T-helper 1 cell treated with Interleukin-12 subunit alpha and Interleukin-12 subunit beta and Interleukin-4 antibody, amounts not matched to agents 30 μg/mL and 1 μg/mL, for 36 hours (primary cell): ENCODE measurements around the gene ZBTB18.

ENCODE experiments used
- H3K27ac Mint-ChIP-seq: one replicate; pipeline ENCODE4 v1.8.0; 2021; ENCODE audit warnings: mild to moderate bottlenecking, mixed read lengths
- H3K27me3 Mint-ChIP-seq: one replicate; pipeline ENCODE4 v1.8.0; 2021; ENCODE audit warnings: low read depth, mixed read lengths
- H3K36me3 Mint-ChIP-seq: one replicate; pipeline ENCODE4 v1.8.0; 2021; ENCODE audit warnings: low read depth, mixed read lengths
- H3K4me1 Mint-ChIP-seq: one replicate; pipeline ENCODE4 v1.8.0; 2021; ENCODE audit warnings: low read depth, mixed read lengths
- H3K4me3 Mint-ChIP-seq: one replicate; pipeline ENCODE4 v1.8.0; 2021; ENCODE audit warnings: mild to moderate bottlenecking, moderate library complexity, mixed read lengths
- H3K9me3 Mint-ChIP-seq: one replicate; pipeline ENCODE4 v1.8.0; 2021; ENCODE audit warnings: mixed read lengths

The ZBTB18 gene

DNA sequence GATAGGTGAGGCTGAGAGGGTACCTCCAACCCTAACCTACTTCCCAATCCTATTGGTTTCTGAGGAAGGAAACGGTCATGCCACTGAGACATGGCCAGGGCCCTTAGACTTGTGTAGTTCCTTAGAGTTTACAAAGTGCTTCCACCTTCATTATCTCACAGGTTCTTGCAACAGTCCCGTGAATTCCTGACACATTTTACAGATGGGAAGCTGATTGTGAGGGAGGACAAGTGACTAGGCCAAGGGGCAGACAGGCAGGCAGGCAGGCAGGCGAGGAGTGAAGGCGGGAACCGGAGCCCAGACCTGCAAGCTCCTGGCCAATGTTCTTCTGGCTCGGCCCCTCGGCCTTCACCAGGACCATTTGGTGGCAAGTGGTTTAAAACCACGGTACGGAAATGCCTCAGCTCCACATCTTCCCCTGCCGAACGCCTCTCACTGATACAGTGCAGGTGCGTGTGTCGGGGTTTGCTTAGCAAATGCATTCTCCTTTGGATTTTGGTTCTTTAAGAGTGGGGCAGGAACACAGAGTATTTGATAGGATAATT lies 45.1 kb downstream of the ZBTB18 start:
- H3K9me3 Mint-ChIP-seq = no peaks in the 10 kb centered on the region
- no peaks in the 10 kb centered on the region for H3K36me3 Mint-ChIP-seq
- H3K27me3 Mint-ChIP-seq = peaks cover 9% of the 10 kb centered on the region
- peaks cover 4% of the 10 kb centered on the region for H3K4me1 Mint-ChIP-seq
- H3K27ac Mint-ChIP-seq = no peak overlapping the region
- H3K4me3 Mint-ChIP-seq = no peak overlapping the region

- Mint-ChIP-seq H3K36me3 (no peaks in the 10 kb centered on the region), H3K27me3 (peaks cover 14% of the 10 kb centered on the region), H3K27ac (no peak overlapping the region), H3K9me3 (no peaks in the 10 kb centered on the region), H3K4me3 (no peak overlapping the region), H3K4me1 (peaks cover 4% of the 10 kb centered on the region)
Measured at GRCh38 chr1:244096691-244097090, 45.6 kb downstream of the ZBTB18 start.

- H3K36me3 Mint-ChIP-seq = no peaks in the 10 kb centered on the region
- H3K9me3 Mint-ChIP-seq = no peaks in the 10 kb centered on the region
- peaks cover 4% of the 10 kb centered on the region for H3K4me1 Mint-ChIP-seq
- H3K27ac Mint-ChIP-seq = no peak overlapping the region
- no peak overlapping the region for H3K4me3 Mint-ChIP-seq
- H3K27me3 Mint-ChIP-seq = peaks cover 15% of the 10 kb centered on the region
Measured at GRCh38 chr1:244097523-244098405, 46.7 kb downstream of the ZBTB18 start.

DNA sequence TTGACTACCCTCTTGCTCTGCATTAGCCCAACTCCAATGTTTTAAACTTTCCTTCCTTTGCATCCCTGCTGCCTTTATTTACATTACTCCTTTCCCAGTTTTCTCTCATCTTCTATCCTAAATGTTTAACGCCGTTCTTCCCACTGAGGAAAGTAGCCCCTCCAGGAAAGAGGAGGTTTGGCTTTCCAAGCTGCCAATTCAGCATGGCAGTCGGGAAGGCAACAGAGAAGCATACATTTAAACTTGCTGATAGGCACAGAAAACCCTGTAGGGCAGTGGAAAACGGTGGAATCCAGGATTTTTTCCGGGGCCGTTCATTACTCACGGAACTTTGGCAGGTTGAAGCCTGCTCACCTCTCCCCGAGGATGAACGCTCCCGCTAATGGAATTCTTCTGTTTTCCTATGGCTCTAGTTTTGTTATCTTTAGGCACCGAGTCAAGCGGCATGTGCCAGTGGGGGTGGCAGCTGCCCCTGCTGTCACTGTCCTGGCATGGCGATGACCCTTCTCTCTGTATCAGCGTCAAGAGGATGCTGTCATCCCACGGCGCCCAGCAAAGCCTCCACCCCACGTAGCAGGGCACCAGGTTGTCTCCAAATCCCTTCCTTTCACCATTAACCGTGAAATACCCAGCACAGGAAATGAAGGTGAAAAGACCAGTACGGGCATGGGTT lies 48.3 kb downstream of the ZBTB18 start:
- H3K27ac Mint-ChIP-seq = no peak overlapping the region
- H3K4me1 Mint-ChIP-seq = peaks cover 4% of the 10 kb centered on the region
- H3K9me3 Mint-ChIP-seq = no peaks in the 10 kb centered on the region
- peaks cover 12% of the 10 kb centered on the region for H3K27me3 Mint-ChIP-seq
- no peaks in the 10 kb centered on the region for H3K36me3 Mint-ChIP-seq
- no peak overlapping the region for H3K4me3 Mint-ChIP-seq

GRCh38 chr1:244100276-244100675 lies 49.2 kb downstream of the ZBTB18 start:
- peaks cover 12% of the 10 kb centered on the region for H3K27me3 Mint-ChIP-seq
- no peak overlapping the region for H3K27ac Mint-ChIP-seq
- peaks cover 4% of the 10 kb centered on the region for H3K4me1 Mint-ChIP-seq
- H3K36me3 Mint-ChIP-seq = no peaks in the 10 kb centered on the region
- no peaks in the 10 kb centered on the region for H3K9me3 Mint-ChIP-seq
- H3K4me3 Mint-ChIP-seq = no peak overlapping the region

DNA sequence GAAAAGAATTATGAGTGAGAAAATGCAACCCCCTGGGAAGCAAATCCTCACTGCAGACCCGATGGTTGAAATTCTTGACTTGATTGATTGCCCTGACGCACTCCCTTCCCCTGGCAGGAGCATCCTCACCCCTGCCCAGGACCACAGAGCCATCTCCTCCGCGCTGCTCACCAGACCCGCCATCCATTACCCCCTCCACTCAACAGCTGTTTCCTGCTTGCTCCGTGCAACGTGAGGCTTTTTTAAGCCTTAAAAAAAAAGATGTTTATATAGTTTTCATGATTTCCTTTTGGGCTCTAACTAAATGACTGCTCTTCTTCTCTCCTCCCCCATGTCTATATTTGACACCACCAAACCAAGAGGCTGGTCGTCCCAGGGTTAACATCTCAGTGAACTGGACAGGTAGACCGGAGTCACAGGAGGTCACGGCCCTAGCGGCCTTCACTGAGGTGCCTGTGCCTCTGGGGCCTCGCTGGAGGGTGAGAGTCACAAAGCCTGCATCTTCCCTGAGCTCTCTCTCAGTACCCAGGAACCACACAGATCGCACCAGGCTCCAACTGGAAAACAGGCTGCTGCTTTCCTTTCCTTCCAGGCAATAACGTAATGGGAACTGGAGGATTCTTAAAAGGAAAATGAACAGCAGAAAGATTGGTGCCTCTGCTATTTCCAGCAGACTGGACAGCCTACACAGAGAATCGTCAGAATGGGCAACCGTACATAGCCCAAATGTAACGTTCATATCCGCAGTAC lies 49.8 kb downstream of the ZBTB18 start:
- H3K27me3 Mint-ChIP-seq = peaks cover 12% of the 10 kb centered on the region
- no peak overlapping the region for H3K27ac Mint-ChIP-seq
- peaks cover 4% of the 10 kb centered on the region for H3K4me1 Mint-ChIP-seq
- no peaks in the 10 kb centered on the region for H3K36me3 Mint-ChIP-seq
- H3K9me3 Mint-ChIP-seq = no peaks in the 10 kb centered on the region
- no peak overlapping the region for H3K4me3 Mint-ChIP-seq

- no peak overlapping the region for H3K4me3 Mint-ChIP-seq
- H3K9me3 Mint-ChIP-seq = no peaks in the 10 kb centered on the region
- no peak overlapping the region for H3K27ac Mint-ChIP-seq
Measured at GRCh38 chr1:244102046-244102445, 51.0 kb downstream of the ZBTB18 start.

GRCh38 chr1:244102468-244102867 lies 51.4 kb downstream of the ZBTB18 start:
- H3K4me3 Mint-ChIP-seq = no peak overlapping the region
- H3K4me1 Mint-ChIP-seq = peaks cover 4% of the 10 kb centered on the region
- H3K9me3 Mint-ChIP-seq = no peaks in the 10 kb centered on the region
- no peak overlapping the region for H3K27ac Mint-ChIP-seq
- no peaks in the 10 kb centered on the region for H3K36me3 Mint-ChIP-seq
- peaks cover 12% of the 10 kb centered on the region for H3K27me3 Mint-ChIP-seq

More at GRCh38 chr1:244102046-244102445, 51.0 kb downstream of the ZBTB18 start:
- Mint-ChIP-seq H3K36me3 (no peaks in the 10 kb centered on the region), H3K27me3 (peaks cover 12% of the 10 kb centered on the region), H3K4me1 (peaks cover 4% of the 10 kb centered on the region)

GRCh38 chr1:244104309-244105060 lies 53.4 kb downstream of the ZBTB18 start:
- H3K9me3 Mint-ChIP-seq = no peaks in the 10 kb centered on the region
- H3K27ac Mint-ChIP-seq = no peak overlapping the region
- H3K27me3 Mint-ChIP-seq = peaks cover 12% of the 10 kb centered on the region
- peaks cover 4% of the 10 kb centered on the region for H3K4me1 Mint-ChIP-seq
- H3K4me3 Mint-ChIP-seq = no peak overlapping the region
- no peaks in the 10 kb centered on the region for H3K36me3 Mint-ChIP-seq

GRCh38 chr1:244106176-244106575 lies 55.1 kb downstream of the ZBTB18 start:
- Mint-ChIP-seq H3K27me3 (peaks cover 9% of the 10 kb centered on the region), H3K36me3 (no peaks in the 10 kb centered on the region), H3K9me3 (no peaks in the 10 kb centered on the region), H3K27ac (no peak overlapping the region), H3K4me3 (no peak overlapping the region), H3K4me1 (no peaks in the 10 kb centered on the region)
